ENCODE data around the gene NBAS.

NBAS gene

GRCh38 chr2:15591692-15592463 is 30.7 kb upstream of the NBAS start, which contains the start of gene DDX1:
DDX1 (plus strand) TSS chr2:15591868; CDS start chr2:15591934, 66 bp downstream.
- in situ Hi-C loops (cut with HindIII; ENCODE audit: low sequenced_read_pairs) = no loop called here

- in situ Hi-C loops (cut with HindIII; ENCODE audit: low sequenced_read_pairs) = no loop called here
Observed at GRCh38 chr2:15591373-15591691, 30.2 kb upstream of the NBAS start.

- in situ Hi-C loops (cut with HindIII; ENCODE audit: low sequenced_read_pairs) = no loop called here
Observed at GRCh38 chr2:15588329-15588919, 27.3 kb upstream of the NBAS start.

- in situ Hi-C loops (cut with HindIII; ENCODE audit: low sequenced_read_pairs) = no loop called here
Observed at GRCh38 chr2:15584767-15585469, 23.8 kb upstream of the NBAS start.

GRCh38 chr2:15584316-15584715 is 23.2 kb upstream of the NBAS start:
- in situ Hi-C loops (cut with HindIII; ENCODE audit: low sequenced_read_pairs) = no loop called here

GRCh38 chr2:15583826-15584225 is 22.7 kb upstream of the NBAS start:
- in situ Hi-C loops (cut with HindIII; ENCODE audit: low sequenced_read_pairs) = no loop called here

- in situ Hi-C loops (cut with HindIII; ENCODE audit: low sequenced_read_pairs) = no loop called here
Observed at GRCh38 chr2:15582710-15583357, 21.7 kb upstream of the NBAS start.

- in situ Hi-C loops (cut with HindIII; ENCODE audit: low sequenced_read_pairs) = no loop called here
Observed at GRCh38 chr2:15580451-15580850, 19.3 kb upstream of the NBAS start.

- in situ Hi-C loops (cut with HindIII; ENCODE audit: low sequenced_read_pairs) = no loop called here
Observed at GRCh38 chr2:15579641-15580040, 18.5 kb upstream of the NBAS start.

GRCh38 chr2:15577071-15577735 is 16.1 kb upstream of the NBAS start:
- in situ Hi-C loops (cut with HindIII; ENCODE audit: low sequenced_read_pairs) = no loop called here

GRCh38 chr2:15571729-15572128 is 10.6 kb upstream of the NBAS start:
- in situ Hi-C loops (cut with HindIII; ENCODE audit: low sequenced_read_pairs) = no loop called here

GRCh38 chr2:15570104-15570503 is 9.0 kb upstream of the NBAS start:
- in situ Hi-C loops (cut with HindIII; ENCODE audit: low sequenced_read_pairs) = no loop called here

GRCh38 chr2:15568874-15569273 is 7.7 kb upstream of the NBAS start:
- in situ Hi-C loops (cut with HindIII; ENCODE audit: low sequenced_read_pairs) = no loop called here

- in situ Hi-C loops (cut with HindIII; ENCODE audit: low sequenced_read_pairs) = no loop called here
Observed at GRCh38 chr2:15566912-15567311, 5.8 kb upstream of the NBAS start.

GRCh38 chr2:15565994-15566671 is 5.0 kb upstream of the NBAS start:
- in situ Hi-C loops (cut with HindIII; ENCODE audit: low sequenced_read_pairs) = no loop called here

GRCh38 chr2:15565392-15565791 is 4.3 kb upstream of the NBAS start:
- in situ Hi-C loops (cut with HindIII; ENCODE audit: low sequenced_read_pairs) = no loop called here

GRCh38 chr2:15563227-15564100 is 2.3 kb upstream of the NBAS start:
- in situ Hi-C loops (cut with HindIII; ENCODE audit: low sequenced_read_pairs) = no loop called here

GRCh38 chr2:15562354-15563031 is 1.4 kb upstream of the NBAS start:
- in situ Hi-C loops (cut with HindIII; ENCODE audit: low sequenced_read_pairs) = no loop called here

Measured in endothelial cell of hepatic sinusoid (primary cell).